Endothelial cell of umbilical vein (primary cell): ENCODE measurements around the gene CLCN2. TPM values are rescaled to one million over a fixed set of nuclear protein-coding genes. Genes with fewer than 3 reads are reported as not detected.

ENCODE experiments used
- BruUV-seq: library from RNA; stranded (reverse); fragments of 400-500 nt; replicated peaks from 2 replicates; lab custom pipeline; 2021; lab: Mats Ljungman, UMichigan
- CTCF ChIA-PET: fragments of 300-600, 350-600 bp; sonication (Branson Sonifier 250); formaldehyde crosslinking; loops from one replicate; lab custom pipeline; 2021; ENCODE audit warnings: antibody characterized with exemption, inconsistent platforms; lab: Charles Lee
- POLR2A ChIA-PET: fragments of 300-600, 350-600 bp; sonication (Branson Sonifier 250); formaldehyde crosslinking; loops from one replicate; lab custom pipeline; 2021; ENCODE audit warnings: antibody characterized with exemption, inconsistent platforms; lab: Charles Lee
- DNase-seq: peaks from one replicate; pipeline ENCODE4 v3.0.0-alpha.2; 2011; ENCODE audit warnings: low read depth, low spot score
- FAIRE-seq: peaks from 2 replicates; lab custom pipeline; 2011; peaks lifted over from hg19 to GRCh38; lab: Jason Lieb, UNC
- H2AFZ ChIP-seq: 2 replicates; pipeline ENCODE4 v1.6.0; 2012; ENCODE audit warnings: low read depth, low read length, control low read depth, inconsistent platforms
- H3K27ac ChIP-seq: 2 replicates; pipeline ENCODE4 v1.5.1; 2011; ENCODE audit warnings: low read depth, mild to moderate bottlenecking, control low read depth, low read length, moderate library complexity; ENCODE audit not compliant: insufficient read depth
- H3K27me3 ChIP-seq, 2 experiments: 2 replicates each; pipeline versions ENCODE4 v1.6.0 to v1.6.1; 2011; ENCODE audit warnings: low read length in 2 of 2, mixed read lengths in 1 of 2; ENCODE audit not compliant: control insufficient read depth in 2 of 2, insufficient read depth in 2 of 2
- H3K36me3 ChIP-seq, 2 experiments: 2 replicates in 1 of 2; 3 replicates in 1 of 2; pipeline ENCODE4 v1.5.1; 2011; ENCODE audit warnings: low read length in 2 of 2, mild to moderate bottlenecking in 1 of 2, moderate library complexity in 1 of 2; ENCODE audit not compliant: control insufficient read depth in 2 of 2, insufficient read depth in 2 of 2; ENCODE audit errors: extremely low read depth in 1 of 2
- H3K4me1 ChIP-seq: 3 replicates; pipeline ENCODE4 v1.5.1; 2011; ENCODE audit warnings: mild to moderate bottlenecking, low read length; ENCODE audit not compliant: control insufficient read depth, insufficient read depth; ENCODE audit errors: extremely low read depth
- H3K4me2 ChIP-seq: 2 replicates; pipeline ENCODE4 v1.6.1; 2011; ENCODE audit warnings: low read length, control low read depth, mixed read lengths; ENCODE audit not compliant: insufficient read depth
- H3K4me3 ChIP-seq, 3 experiments: fragments of 200-600 bp in 1 of 3; sonication (generic), shearing (Covaris generic) in 1 of 3; replicated peaks in 1 of 3; 2 replicates each; pipeline ENCODE4 v1.5.1; 2011 to 2016; ENCODE audit warnings: control low read depth in 3 of 3, low read length in 3 of 3, mild to moderate bottlenecking in 2 of 3, inconsistent platforms in 1 of 3, low read depth in 1 of 3, moderate library complexity in 1 of 3; ENCODE audit not compliant: insufficient read depth in 1 of 3
- H3K79me2 ChIP-seq: 2 replicates; pipeline ENCODE4 v1.6.0; 2012; ENCODE audit warnings: low read length, inconsistent platforms; ENCODE audit not compliant: control insufficient read depth, insufficient read depth
- H3K9ac ChIP-seq: replicated peaks from 2 replicates; pipeline ENCODE3; 2011; ENCODE audit warnings: low read length, control low read depth; ENCODE audit not compliant: insufficient read depth; ENCODE audit errors: extremely low read depth
- H3K9me1 ChIP-seq: replicated peaks from 3 replicates; pipeline ENCODE4 v1.6.0; 2011; ENCODE audit warnings: mild to moderate bottlenecking, low read length; ENCODE audit not compliant: control insufficient read depth, insufficient read depth; ENCODE audit errors: extremely low read depth
- H3K9me3 ChIP-seq: replicated peaks from 2 replicates; pipeline ENCODE4 v1.5.1; 2012; ENCODE audit warnings: low read length, inconsistent platforms; ENCODE audit not compliant: control insufficient read depth, insufficient read depth
- H4K20me1 ChIP-seq: replicated peaks from 2 replicates; pipeline ENCODE3; 2011; ENCODE audit warnings: mild to moderate bottlenecking, low read length; ENCODE audit not compliant: control insufficient read depth, insufficient read depth; ENCODE audit errors: extremely low read depth
- CTCF ChIP-seq, 2 donors: IDR thresholded peaks; 1 replicate in 1 of 2; 2 replicates in 1 of 2; pipeline ENCODE4 v1.5.1; 2011; ENCODE audit warnings: low read length in 2 of 2, mild to moderate bottlenecking in 2 of 2, moderate library complexity in 2 of 2, control low read depth in 1 of 2, inconsistent platforms in 1 of 2, low read depth in 1 of 2; ENCODE audit not compliant: insufficient read depth in 1 of 2; ENCODE audit errors: extremely low read depth in 1 of 2
- EZH2 ChIP-seq: IDR thresholded peaks from 2 replicates; pipeline ENCODE4 v1.6.1; 2012; ENCODE audit warnings: borderline replicate concordance, low read depth, mild to moderate bottlenecking, moderate library complexity, low read length, inconsistent platforms; ENCODE audit not compliant: severe bottlenecking
- FOS ChIP-seq: IDR thresholded peaks from 2 replicates; pipeline ENCODE4 v1.6.1; 2011; ENCODE audit warnings: mild to moderate bottlenecking, low read length, moderate library complexity, borderline replicate concordance; ENCODE audit not compliant: insufficient read depth
- GATA2 ChIP-seq: IDR thresholded peaks from 2 replicates; pipeline ENCODE4 v1.7.0; 2011; ENCODE audit warnings: low read depth, mild to moderate bottlenecking, moderate library complexity, mixed read lengths, low read length; ENCODE audit not compliant: insufficient read length, insufficient read depth
- JUN ChIP-seq: IDR thresholded peaks from 2 replicates; pipeline ENCODE4 v1.6.1; 2011; ENCODE audit warnings: borderline replicate concordance, low read depth; ENCODE audit not compliant: insufficient read length, insufficient read depth
- MYC ChIP-seq: IDR thresholded peaks from one replicate; pipeline ENCODE4 v1.6.1; 2011; ENCODE audit warnings: mild to moderate bottlenecking, low read depth, low read length
- POLR2A ChIP-seq: IDR thresholded peaks from 2 replicates; pipeline ENCODE4 v1.6.1; 2012; ENCODE audit warnings: low read depth, mild to moderate bottlenecking, control low read depth, low read length
- POLR2AphosphoS5 ChIP-seq: IDR thresholded peaks from 2 replicates; pipeline ENCODE4 v1.6.1; 2012; ENCODE audit warnings: low read depth, mild to moderate bottlenecking, control low read depth, low read length, moderate library complexity; ENCODE audit not compliant: insufficient read depth
- dilution Hi-C: fragments of 300-500 bp; cut with MboI; formaldehyde crosslinking; loops from one replicate; pipeline ENCODE4 v1.15.0; 2019; ENCODE audit warnings: low sequenced_read_pairs; ENCODE audit not compliant: extremely low pct_ligation_motif_present
- intact Hi-C: fragments of 100-400 bp; cut with micrococcal nuclease; formaldehyde crosslinking; loops from one replicate; pipeline ENCODE4 v1.10.0; 2022
- polyA plus RNA-seq, 4 experiments: library from polyadenylated mRNA; depleted of rRNA in 3 of 4; stranded (reverse) in 3 of 4; unstranded in 1 of 4; fragments of >200 nt; gene quantifications; 2 replicates each; pipeline versions ENCODE4 v1.2.1 to v1.2.3, GENCODE V29; 2011 to 2012; ENCODE audit warnings: missing spikeins in 1 of 4
- total RNA-seq: library from RNA; stranded (reverse); gene quantifications from 2 replicates; pipeline ENCODE4 v1.2.3, GENCODE V29; 2021
- TF ChIP-seq, protein P1 (sequence below): IDR thresholded peaks from 2 replicates; pipeline ENCODE4 v1.6.1; 2011; ENCODE audit not compliant: insufficient read depth, insufficient read length

CLCN2 gene
- total and polyA plus RNA-seq, 2 donors (not counting 3 experiments of a cell fraction or from before 2014, with no cell fraction given), result 3.5 to 6.5 TPM

DNA sequence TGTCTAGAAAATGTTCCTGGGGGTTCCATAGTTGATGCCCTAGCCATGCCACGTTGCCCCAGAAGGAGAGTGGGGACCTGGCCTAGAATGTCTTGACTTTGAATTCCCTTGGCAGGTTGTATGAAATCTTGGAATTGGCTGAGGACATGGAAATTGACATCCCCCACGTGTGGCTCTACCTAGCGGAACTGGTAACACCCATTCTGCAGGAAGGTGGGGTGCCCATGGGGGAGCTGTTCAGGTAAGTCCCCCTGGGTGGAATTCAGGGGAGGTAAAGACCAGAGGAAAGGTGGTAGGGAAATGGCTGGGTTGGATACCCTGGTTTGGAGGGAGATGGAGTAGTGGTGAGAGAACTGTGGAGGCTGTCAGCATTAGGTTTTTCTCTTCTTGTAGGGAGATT lies 32.9 kb downstream of the CLCN2 start:
- Histone ChIP-seq H3K9ac (no peak overlapping the region), H4K20me1 (no peaks in the 10 kb centered on the region), H3K9me1 (no peaks in the 10 kb centered on the region), H2AFZ (no peak overlapping the region), H3K79me2 (peaks cover 49% of the 10 kb centered on the region), H3K4me3 (no peak overlapping the region), H3K27me3 (no peaks in the 10 kb centered on the region), H3K4me2 (no peak overlapping the region), H3K27ac (no peak overlapping the region), H3K36me3 (peaks cover 63 to 67% of the 10 kb centered on the region in 2 experiments), H3K9me3 (no peaks in the 10 kb centered on the region), H3K4me1 (peaks cover 25% of the 10 kb centered on the region)
- CTCF ChIA-PET, result no interaction called here
- intact Hi-C loops, result no loop called here
- TF ChIP-seq, protein P1, sequence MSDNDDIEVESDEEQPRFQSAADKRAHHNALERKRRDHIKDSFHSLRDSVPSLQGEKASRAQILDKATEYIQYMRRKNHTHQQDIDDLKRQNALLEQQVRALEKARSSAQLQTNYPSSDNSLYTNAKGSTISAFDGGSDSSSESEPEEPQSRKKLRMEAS, result no peak
- TF ChIP-seq JUN (no peak), GATA2 (no peak)
- dilution Hi-C loops, result no loop called here
- FAIRE-seq (no peak), DNase-seq (no peak)
- BruUV-seq, result no TSS peak
- POLR2A ChIA-PET, result no interaction called here

DNA sequence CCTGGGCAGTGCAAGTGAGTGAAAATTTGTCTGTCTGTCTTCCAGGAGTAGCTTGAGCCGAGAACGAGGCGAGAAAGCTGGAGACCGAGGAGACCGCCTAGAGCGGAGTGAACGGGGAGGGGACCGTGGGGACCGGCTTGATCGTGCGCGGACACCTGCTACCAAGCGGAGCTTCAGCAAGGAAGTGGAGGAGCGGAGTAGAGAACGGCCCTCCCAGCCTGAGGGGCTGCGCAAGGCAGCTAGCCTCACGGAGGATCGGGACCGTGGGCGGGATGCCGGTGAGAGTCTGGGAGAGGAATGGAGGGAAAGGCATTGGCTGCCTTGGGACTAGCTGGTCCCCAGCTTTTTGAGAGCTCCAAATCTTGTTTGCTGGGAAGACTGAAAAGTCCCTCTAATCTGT lies 34.2 kb downstream of the CLCN2 start:
- Histone ChIP-seq H3K4me3 (no peak overlapping the region), H3K36me3 (peaks cover 65 to 78% of the 10 kb centered on the region in 2 experiments), H3K9me1 (no peaks in the 10 kb centered on the region), H3K9ac (no peak overlapping the region), H3K27ac (no peak overlapping the region), H3K9me3 (no peaks in the 10 kb centered on the region), H3K4me2 (no peak overlapping the region), H2AFZ (no peak overlapping the region), H3K27me3 (no peaks in the 10 kb centered on the region), H3K79me2 (peaks cover 54% of the 10 kb centered on the region), H4K20me1 (no peaks in the 10 kb centered on the region), H3K4me1 (peaks cover 13% of the 10 kb centered on the region)
- POLR2A ChIA-PET, result no interaction called here
- dilution Hi-C loops (no loop called here), intact Hi-C loops (no loop called here)
- no peak for TF ChIP-seq GATA2
- TF ChIP-seq POLR2AphosphoS5, result no peak
- no peak for TF ChIP-seq CTCF (IDR thresholded peaks at IDR 0.05; ENCODE audit: extremely low read depth in 1 of 2, insufficient read depth in 1 of 2, low read depth in 1 of 2, low read length in 2 of 2)
- TF ChIP-seq JUN, result no peak
- TF ChIP-seq, protein P1, result no peak
- no peak for TF ChIP-seq MYC
- TF ChIP-seq FOS, result no peak
- TF ChIP-seq EZH2, result no peak
- TF ChIP-seq POLR2A, result no peak
- FAIRE-seq, result no peak
- DNase-seq, result no peak
- CTCF ChIA-PET, result interaction anchor here (1.0 to 1.3 kb wide), 2 partner anchors 10 to 22 kb away, joined by 3 to 4 read pairs; no protein-coding TSS in a partner anchor
- BruUV-seq, result TSS peak; percentile 2
